Pancreas (tissue), 10 donors: ENCODE measurements around the gene CXADR. TPM values are rescaled to one million over a fixed set of nuclear protein-coding genes. Genes with fewer than 3 reads are reported as not detected.

Experiments
- ATAC-seq, 4 donors: fragments of 200-7000 bp; cut with Tn5 transposase; one replicate each; pipeline versions ENCODE4 v1.8.0 to v1.9.1; 2020; ENCODE audit warnings: mild to moderate bottlenecking in 4 of 4, moderate library complexity in 4 of 4
- DNase-seq, 6 donors: peaks; one replicate each; pipeline ENCODE4 v3.0.0-alpha.2; 2020
- FAIRE-seq: peaks from 2 replicates; lab custom pipeline; 2012; peaks lifted over from hg19 to GRCh38; lab: Jason Lieb, UNC
- H3K27ac ChIP-seq, 4 donors: fragments of 200-600 bp; sonication (generic); 1 replicate in 3 of 4; 2 replicates in 1 of 4; pipeline versions ENCODE4 v1.5.0 to v1.8.0; 2020
- H3K27me3 ChIP-seq, 4 donors: fragments of 200-600 bp; one replicate each; pipeline ENCODE4 v1.8.0; 2021
- H3K36me3 ChIP-seq, 3 donors: fragments of 200-600 bp; sonication (generic) in 1 of 3; one replicate each; pipeline versions ENCODE4 v1.5.0 to v1.8.0; 2020 to 2021
- H3K4me1 ChIP-seq, 3 donors: fragments of 200-600 bp; one replicate each; pipeline ENCODE4 v1.8.0; 2021
- H3K4me3 ChIP-seq, 4 donors: fragments of 200-600 bp; sonication (generic) in 2 of 4; one replicate each; pipeline versions ENCODE4 v1.5.0 to v1.8.0; 2020 to 2021
- H3K9me3 ChIP-seq, 4 donors: fragments of 200-600 bp; one replicate each; pipeline ENCODE4 v1.8.0; 2021
- WGBS, 2 donors: extraction: QIAGEN DNeasy Blood & Tissue Kit; methylation state at CpG; one replicate each; pipeline ENCODE4 v1.1.7; 2013; 5-methylcytosine and 5-hydroxymethylcytosine counted together
- intact Hi-C, 3 donors: fragments of 100-400 bp; cut with DNase I; formaldehyde crosslinking; loops; one replicate each; pipeline versions ENCODE4 v1.11.1 to v1.14.2; 2022
- polyA plus RNA-seq, 2 donors: library from polyadenylated mRNA; stranded (reverse); fragments of 200-250 nt; gene quantifications; one replicate each; pipeline ENCODE4 v1.2.3, GENCODE V29; 2013
- total RNA-seq, 6 donors: library from RNA; stranded (reverse); fragmentation: NEBNext Ultra II Directional in 4 of 6; extraction: Animal tissue kit (Norgen Biotek cat#: 25700) in 4 of 6; gene quantifications; one replicate each; pipeline versions ENCODE4 v1.2.1 to v1.2.4, GENCODE V29; 2021 to 2023
- TF ChIP-seq, protein P1 (sequence below), 4 donors: fragments of 200-600 bp; sonication (generic) in 3 of 4; IDR thresholded peaks; one replicate each; pipeline versions ENCODE4 v1.5.0 to v1.8.0; 2021; ENCODE audit warnings: antibody characterized with exemption in 4 of 4
- donor health status: healthy with polysubstance abuse.
- donor health status: DM: no; HTN: no; CAD: no; lungs with moderate emphysema.
- donor health status: DM: no; HTN: no; CAD: no.
- donor health status: control.
- donor health status: control.
- donor health status: Bipolar disorder and iron deficiency.
- donor health status: DM: yes; HTN: yes; CAD: no.
- donor health status: DM: no; HTN: no; CAD: no.
- donor health status: DM: no; HTN: no; CAD: no.
- donor health status: DM: yes; HTN: yes; CAD: no.

The CXADR gene
- total and polyA plus RNA-seq, 8 donors: 5.1 to 24.8 (median 15.1) TPM

DNA sequence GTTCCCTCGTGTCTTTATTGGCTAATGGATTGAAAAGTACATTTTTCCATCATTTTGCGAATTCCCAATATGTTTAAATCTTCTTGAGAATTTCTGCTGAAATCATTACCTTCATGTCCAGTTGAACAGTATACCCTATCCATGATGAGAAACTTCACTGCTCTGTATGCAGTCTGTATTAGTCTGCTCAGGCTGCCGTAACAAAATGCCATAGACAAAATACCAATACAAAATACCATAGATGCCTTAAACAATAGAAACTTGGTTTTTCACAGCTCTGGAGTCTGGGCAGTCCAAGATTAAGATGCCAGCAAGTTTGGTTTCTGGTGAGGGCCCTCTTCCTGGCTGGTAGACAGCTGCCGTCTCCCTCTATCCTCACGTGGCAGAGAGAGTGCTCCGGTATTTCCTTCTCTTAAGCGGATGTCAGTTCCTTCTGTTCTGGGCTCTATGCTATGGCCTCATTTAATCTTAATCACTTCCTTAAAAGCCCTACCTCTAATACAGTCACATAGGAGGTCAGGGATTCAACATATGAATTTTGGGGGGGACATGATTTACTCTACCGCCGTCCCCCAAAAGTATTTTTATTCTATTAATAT lies 27.0 kb downstream of the CXADR start:
- intact Hi-C loops: no loop called here
- peaks cover 21 to 39% (median 24%) of the 10 kb centered on the region in 3 donors for H3K4me1 ChIP-seq
- FAIRE-seq: no peak
- no peak overlapping the region for H3K27ac ChIP-seq
- DNase-seq: no peak
- no peaks in the 10 kb centered on the region for H3K27me3 ChIP-seq
- TF ChIP-seq, protein P1, sequence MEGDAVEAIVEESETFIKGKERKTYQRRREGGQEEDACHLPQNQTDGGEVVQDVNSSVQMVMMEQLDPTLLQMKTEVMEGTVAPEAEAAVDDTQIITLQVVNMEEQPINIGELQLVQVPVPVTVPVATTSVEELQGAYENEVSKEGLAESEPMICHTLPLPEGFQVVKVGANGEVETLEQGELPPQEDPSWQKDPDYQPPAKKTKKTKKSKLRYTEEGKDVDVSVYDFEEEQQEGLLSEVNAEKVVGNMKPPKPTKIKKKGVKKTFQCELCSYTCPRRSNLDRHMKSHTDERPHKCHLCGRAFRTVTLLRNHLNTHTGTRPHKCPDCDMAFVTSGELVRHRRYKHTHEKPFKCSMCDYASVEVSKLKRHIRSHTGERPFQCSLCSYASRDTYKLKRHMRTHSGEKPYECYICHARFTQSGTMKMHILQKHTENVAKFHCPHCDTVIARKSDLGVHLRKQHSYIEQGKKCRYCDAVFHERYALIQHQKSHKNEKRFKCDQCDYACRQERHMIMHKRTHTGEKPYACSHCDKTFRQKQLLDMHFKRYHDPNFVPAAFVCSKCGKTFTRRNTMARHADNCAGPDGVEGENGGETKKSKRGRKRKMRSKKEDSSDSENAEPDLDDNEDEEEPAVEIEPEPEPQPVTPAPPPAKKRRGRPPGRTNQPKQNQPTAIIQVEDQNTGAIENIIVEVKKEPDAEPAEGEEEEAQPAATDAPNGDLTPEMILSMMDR (IDR thresholded peaks at IDR 0.05): no peak
- H3K9me3 ChIP-seq: no peaks in the 10 kb centered on the region
- no peak overlapping the region for H3K4me3 ChIP-seq
- ATAC-seq: peak in 1 of 4 donors; percentile 33
- no peaks in the 10 kb centered on the region for H3K36me3 ChIP-seq
- 88 to 95% methylated on average over 9 of the region's 9 CpGs for WGBS, 2 donors

DNA sequence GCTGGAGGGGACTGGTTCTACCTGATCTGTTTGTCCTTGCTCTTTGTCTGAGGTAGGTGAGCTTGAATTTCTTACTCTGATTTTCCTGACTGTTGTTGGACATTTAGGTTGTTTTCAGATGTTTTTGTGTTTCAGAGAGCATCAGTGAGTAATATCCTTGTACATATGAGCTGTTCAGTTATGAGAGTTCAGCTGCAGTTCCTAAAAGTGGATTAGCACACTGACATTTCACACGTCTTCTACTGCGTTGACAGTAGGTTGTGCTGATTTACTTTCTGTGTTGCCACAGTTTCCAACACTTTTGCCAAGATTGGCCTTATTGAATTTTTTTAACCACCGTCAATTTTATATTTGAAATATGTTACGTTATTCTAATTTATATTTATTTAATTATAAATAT lies 27.7 kb downstream of the CXADR start:
- intact Hi-C loops: no loop called here
- H3K4me1 ChIP-seq: peaks cover 21 to 39% (median 24%) of the 10 kb centered on the region in 3 donors
- no peak for ATAC-seq
- H3K9me3 ChIP-seq: no peaks in the 10 kb centered on the region
- no peak overlapping the region for H3K27ac ChIP-seq
- FAIRE-seq: no peak
- H3K27me3 ChIP-seq: no peaks in the 10 kb centered on the region
- H3K4me3 ChIP-seq: no peak overlapping the region
- 61 to 69% methylated on average over 4 of the region's 4 CpGs for WGBS, 2 donors
- H3K36me3 ChIP-seq: no peaks in the 10 kb centered on the region
- DNase-seq: no peak
- TF ChIP-seq, protein P1 (IDR thresholded peaks at IDR 0.05): no peak

DNA sequence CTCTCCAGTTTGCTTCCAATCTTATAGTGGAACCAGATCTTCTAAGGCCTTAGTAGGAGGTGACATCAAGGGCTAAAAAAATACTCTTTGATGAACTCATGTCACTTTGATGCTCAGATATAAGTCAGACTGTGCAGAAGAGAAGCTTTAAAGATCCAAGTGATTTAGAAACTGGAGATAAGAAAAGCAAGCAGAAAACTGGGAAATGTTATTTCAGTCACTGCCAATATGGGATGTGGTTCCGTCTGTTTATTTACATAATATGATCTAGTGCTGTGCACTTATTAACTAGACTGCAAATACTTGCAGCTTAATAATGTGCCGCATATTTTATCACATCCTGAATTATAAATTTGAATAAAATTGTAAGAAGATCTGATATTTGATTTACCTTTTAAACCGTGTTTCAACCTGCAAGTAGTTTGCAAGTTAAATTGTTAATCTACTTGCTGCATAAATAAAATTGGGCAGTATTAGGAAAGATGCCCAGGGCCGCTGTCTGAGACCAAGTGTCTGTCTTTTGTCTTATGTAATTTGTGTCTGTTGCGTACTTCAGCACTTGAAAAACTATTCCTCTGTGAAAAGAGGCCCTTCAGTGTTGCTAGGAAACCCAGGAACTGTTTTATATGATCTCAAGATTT lies 29.6 kb downstream of the CXADR start:
- 7 to 9% methylated on average over 5 of the region's 5 CpGs for WGBS, 2 donors
- Histone ChIP-seq H3K36me3 (no peaks in the 10 kb centered on the region), H3K9me3 (no peaks in the 10 kb centered on the region), H3K4me1 (peaks cover 21 to 33% (median 24%) of the 10 kb centered on the region in 3 donors), H3K27ac (peak overlapping the region in 2 of 4 donors; percentile 19 to 30), H3K27me3 (no peaks in the 10 kb centered on the region), H3K4me3 (peak overlapping the region in 1 of 4 donors; percentile 8)
- intact Hi-C loops: no loop called here
- DNase-seq: no peak
- peak; percentile 75 to 92 (median 87) for ATAC-seq
- no peak for FAIRE-seq
- TF ChIP-seq, protein P1 (IDR thresholded peaks at IDR 0.05): no peak

DNA sequence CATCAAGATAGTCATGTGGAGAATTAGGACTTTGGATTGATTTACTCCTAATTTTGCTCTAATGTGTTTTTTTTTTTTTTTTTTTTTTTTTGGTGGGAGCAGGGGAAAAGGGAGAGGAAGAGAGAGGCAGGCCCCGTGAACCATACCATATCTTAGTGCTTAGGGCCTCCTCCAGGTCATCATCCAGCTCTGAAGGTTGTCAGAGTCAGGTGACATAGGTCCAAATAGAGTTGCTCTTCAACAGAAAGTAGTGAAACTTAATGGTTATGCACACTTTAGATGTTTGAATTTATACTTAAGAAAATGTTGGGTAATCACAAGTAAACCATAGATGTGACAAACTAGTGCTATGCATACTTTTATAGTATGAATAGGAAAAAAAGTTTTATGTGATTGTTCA lies 32.2 kb downstream of the CXADR start:
- H3K36me3 ChIP-seq: no peaks in the 10 kb centered on the region
- DNase-seq (no peak), FAIRE-seq (no peak), ATAC-seq (no peak)
- no peak overlapping the region for H3K4me3 ChIP-seq
- H3K27ac ChIP-seq: no peak overlapping the region
- intact Hi-C loops: no loop called here
- 90 to 92% methylated on average over 1 of the region's 1 CpG for WGBS, 2 donors
- H3K4me1 ChIP-seq: peaks cover 21 to 33% (median 21%) of the 10 kb centered on the region in 3 donors
- H3K9me3 ChIP-seq: no peaks in the 10 kb centered on the region
- H3K27me3 ChIP-seq: no peaks in the 10 kb centered on the region
- TF ChIP-seq, protein P1 (IDR thresholded peaks at IDR 0.05): no peak

DNA sequence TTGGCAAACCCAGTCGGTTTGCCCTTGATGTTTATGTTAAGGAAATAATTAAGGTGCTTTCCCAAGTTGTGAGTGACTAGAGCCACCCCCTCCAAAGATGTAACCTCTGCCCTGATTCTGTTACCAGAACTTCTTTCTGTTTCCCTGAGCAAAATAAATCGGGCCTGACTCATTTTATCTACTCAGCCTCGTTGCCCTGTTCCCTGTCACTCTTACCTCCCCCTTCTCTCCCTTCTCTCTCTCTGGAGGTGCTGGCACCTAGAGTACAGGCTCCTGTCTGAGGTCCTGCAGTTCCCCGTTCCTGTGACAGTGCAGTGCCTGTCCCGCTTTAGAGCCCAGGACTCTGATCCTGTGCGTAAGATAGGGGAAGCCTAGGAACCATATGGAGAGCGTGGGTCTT lies 35.4 kb downstream of the CXADR start:
- WGBS, 2 donors: 70 to 79% methylated on average over 7 of the region's 7 CpGs
- Histone ChIP-seq H3K27me3 (no peaks in the 10 kb centered on the region), H3K36me3 (no peaks in the 10 kb centered on the region), H3K4me3 (no peak overlapping the region), H3K4me1 (peaks cover 1 to 16% (median 3%) of the 10 kb centered on the region in 3 donors), H3K27ac (no peak overlapping the region), H3K9me3 (no peaks in the 10 kb centered on the region)
- intact Hi-C loops: no loop called here
- no peak for DNase-seq
- TF ChIP-seq, protein P1 (IDR thresholded peaks at IDR 0.05): no peak
- no peak for FAIRE-seq
- ATAC-seq: no peak
